Measurements from ENCODE around the gene ARHGAP44. TPM values are rescaled to one million over a fixed set of nuclear protein-coding genes. Genes with fewer than 3 reads are reported as not detected.

ARHGAP44 gene
- total RNA-seq, 2 donors from 2014 or later: not detected

DNA sequence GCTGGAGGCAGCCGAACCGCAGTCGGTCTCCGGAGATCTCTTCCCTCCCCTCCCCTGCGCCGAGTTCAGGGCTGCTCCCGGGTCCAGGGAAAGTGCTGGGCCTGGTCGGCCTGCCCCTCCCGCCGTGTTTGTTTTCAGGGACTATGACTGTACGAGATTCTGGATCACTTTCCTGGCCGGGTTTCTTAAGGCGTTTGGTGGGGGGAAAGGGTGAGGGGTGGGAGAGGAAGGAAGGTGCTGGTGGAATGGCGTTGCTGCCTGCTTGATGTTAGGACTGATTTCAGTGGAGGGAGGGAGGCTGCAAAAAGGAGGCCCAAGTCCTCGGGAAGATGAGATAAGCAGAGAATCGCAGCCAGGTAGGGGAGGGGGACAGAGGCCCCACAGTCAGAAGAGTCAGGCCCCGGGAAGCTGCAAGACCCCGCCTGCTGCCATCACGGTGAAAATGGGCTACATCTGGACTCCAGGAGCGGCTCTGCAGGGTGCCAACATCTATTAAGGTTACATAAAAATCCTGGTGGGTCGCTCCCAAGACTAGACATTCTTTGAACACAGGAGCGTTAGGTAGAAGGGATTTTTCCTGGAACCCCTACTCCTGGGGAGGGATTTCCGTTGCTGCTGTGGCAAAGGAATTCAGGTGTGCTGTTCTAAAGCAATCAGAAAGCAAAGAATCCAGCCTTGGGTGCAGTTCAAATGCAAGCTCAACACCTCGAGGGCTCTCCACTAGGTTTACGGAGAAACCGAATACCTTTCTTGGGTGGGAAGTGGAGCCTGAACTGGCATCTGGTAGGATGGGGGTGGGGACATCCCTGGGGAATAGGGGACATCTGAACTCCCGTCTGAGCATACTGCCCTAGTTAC, 1.2 kb downstream of the ARHGAP44 start:
- ATAC-seq: no peak
- peak overlapping the region; percentile 84 for H3K4me3 Mint-ChIP-seq
- no peaks in the 10 kb centered on the region for H3K9me3 ChIP-seq (ENCODE audit: control insufficient read depth, low read length, poor library complexity, severe bottlenecking)
- peaks cover 6% of the 10 kb centered on the region for H3K4me1 Mint-ChIP-seq
- H3K36me3 Mint-ChIP-seq (ENCODE audit: low read depth): peaks cover 2% of the 10 kb centered on the region
- no peak overlapping the region for H3K27ac Mint-ChIP-seq
- H3K27me3 Mint-ChIP-seq: peaks cover 49% of the 10 kb centered on the region
- DNase-seq: no peak

DNA sequence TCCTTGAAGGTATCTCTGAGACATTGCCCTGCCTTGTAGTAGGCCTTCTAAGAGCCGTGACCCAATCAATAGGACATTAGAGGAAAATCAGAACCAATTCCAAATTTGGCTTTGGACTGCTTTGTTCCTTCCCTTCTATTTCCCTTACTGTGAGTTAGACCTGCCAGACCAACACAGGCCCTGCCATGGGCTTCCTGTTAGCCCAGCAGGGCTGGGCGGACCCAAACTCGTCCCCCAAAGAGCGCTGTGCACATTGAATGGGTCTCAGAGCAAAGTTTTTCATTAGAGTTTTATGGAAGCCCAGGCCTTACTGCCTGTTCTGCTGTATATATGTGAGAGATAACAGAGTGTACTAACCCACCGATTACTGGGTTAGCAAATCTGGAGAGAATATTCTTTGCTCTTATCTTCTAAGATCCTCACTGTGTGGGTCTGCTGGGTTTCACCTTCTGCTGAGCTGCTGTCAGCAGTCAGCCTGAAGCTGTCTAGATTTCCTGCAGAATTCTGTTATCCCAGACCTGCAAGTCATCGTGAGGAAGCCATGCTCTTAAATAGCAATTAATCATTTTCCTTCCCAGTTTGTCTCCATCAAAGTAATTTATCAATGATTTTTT, 5.7 kb downstream of the ARHGAP44 start:
- Mint-ChIP-seq H3K4me3 (no peak overlapping the region), H3K36me3 (ENCODE audit: low read depth) (peaks cover under 1% of the 10 kb centered on the region), H3K27ac (no peak overlapping the region), H3K27me3 (peaks cover 32% of the 10 kb centered on the region), H3K4me1 (peaks cover 5% of the 10 kb centered on the region)
- ATAC-seq (no peak), DNase-seq (no peak)
- no peaks in the 10 kb centered on the region for H3K9me3 ChIP-seq (ENCODE audit: control insufficient read depth, low read length, poor library complexity, severe bottlenecking)

DNA sequence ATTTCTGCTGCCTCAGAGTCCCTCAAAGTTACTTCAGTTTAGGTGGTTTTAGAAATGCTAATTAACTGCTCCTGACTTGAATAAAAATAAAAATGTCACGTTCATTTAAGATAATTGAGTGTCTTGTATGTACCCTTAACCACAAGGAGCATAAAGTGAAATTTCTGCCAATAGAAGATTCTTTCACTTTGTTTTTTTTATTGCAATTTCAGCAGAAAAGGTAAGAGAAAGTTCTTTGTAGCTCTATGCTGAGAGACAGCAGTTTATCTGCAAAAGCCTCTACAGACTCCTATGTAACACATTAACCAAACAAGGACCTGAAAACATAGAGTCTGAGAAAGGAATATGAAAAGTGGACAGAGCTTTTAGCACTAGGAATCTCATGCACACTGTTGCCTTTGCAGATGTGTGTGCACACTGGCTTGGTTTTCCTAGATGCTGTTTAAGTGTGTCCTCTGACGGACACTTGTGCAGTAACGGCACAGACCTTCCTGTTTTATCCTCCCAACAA, 11.6 kb downstream of the ARHGAP44 start:
- no peak for ATAC-seq
- Mint-ChIP-seq H3K27ac (no peak overlapping the region), H3K4me3 (no peak overlapping the region), H3K36me3 (ENCODE audit: low read depth) (no peaks in the 10 kb centered on the region), H3K27me3 (no peaks in the 10 kb centered on the region), H3K4me1 (no peaks in the 10 kb centered on the region)
- H3K9me3 ChIP-seq (ENCODE audit: control insufficient read depth, low read length, poor library complexity, severe bottlenecking): no peaks in the 10 kb centered on the region
- no peak for DNase-seq

DNA sequence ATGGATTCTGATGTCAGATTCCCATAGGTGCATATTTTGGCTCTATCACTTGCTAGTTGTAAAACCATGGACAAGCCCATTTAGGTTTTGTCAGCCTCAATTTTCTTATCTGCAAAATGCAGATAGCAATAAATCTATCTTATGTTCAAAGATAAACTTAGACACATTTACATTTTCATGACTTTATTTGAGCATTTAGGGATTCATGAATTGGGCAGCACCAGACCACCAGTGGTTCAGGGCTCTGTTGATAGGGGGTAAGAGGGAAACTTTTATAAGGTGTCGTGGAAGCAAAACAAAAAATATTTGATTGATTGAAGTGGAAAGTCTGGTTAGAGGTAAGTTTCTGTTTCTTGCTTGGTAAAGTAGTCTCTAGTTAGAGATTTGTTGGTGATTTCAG, 17.3 kb downstream of the ARHGAP44 start:
- Mint-ChIP-seq H3K4me3 (no peak overlapping the region), H3K27ac (no peak overlapping the region), H3K36me3 (ENCODE audit: low read depth) (no peaks in the 10 kb centered on the region), H3K27me3 (no peaks in the 10 kb centered on the region), H3K4me1 (no peaks in the 10 kb centered on the region)
- DNase-seq: no peak
- ATAC-seq: no peak
- peaks cover 3% of the 10 kb centered on the region for H3K9me3 ChIP-seq (ENCODE audit: control insufficient read depth, low read length, poor library complexity, severe bottlenecking)

DNA sequence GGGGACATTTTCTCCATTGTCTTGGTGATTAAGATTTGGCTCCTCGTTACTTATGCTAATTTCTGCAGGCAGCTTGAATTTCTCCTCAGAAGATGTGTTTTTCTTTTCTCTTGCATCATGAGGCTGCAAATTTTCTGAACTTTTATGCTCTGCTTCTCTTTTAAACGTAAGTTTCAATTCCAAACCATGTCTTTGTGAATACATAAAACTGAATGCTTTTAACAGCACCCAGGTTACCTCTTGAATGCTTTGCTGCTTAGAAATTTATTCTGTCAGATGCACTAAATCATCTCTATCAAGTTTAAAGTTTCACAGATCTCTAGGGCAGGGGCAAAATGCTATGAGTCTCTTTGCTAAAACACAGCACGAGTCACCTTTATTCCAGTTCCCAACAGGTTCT, 19.4 kb downstream of the ARHGAP44 start:
- Mint-ChIP-seq H3K27ac (no peak overlapping the region), H3K4me1 (no peaks in the 10 kb centered on the region), H3K27me3 (no peaks in the 10 kb centered on the region), H3K4me3 (no peak overlapping the region), H3K36me3 (ENCODE audit: low read depth) (no peaks in the 10 kb centered on the region)
- DNase-seq: no peak
- peaks cover 3% of the 10 kb centered on the region for H3K9me3 ChIP-seq (ENCODE audit: control insufficient read depth, low read length, poor library complexity, severe bottlenecking)
- no peak for ATAC-seq

DNA sequence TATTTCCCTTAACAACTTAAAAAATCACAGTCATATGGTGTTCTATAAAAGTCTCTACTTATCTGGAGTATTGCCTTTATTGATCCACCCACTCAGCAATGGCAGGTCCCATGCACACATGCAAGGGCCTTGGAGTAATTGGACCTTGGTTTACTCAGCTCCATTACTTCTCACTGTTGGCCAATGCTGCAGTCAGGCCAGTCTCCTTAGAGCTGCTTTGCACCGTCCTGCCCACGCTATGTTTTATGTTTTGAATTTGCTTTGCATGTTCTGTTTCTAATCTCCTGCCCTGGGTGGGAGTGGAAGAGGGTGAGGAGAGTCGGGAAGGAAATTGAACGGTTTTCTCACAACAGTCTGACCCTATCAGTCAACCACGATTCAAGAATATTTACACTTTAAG, 23.6 kb downstream of the ARHGAP44 start:
- no peak overlapping the region for H3K27ac Mint-ChIP-seq
- ATAC-seq: no peak
- H3K4me1 Mint-ChIP-seq: no peaks in the 10 kb centered on the region
- DNase-seq: no peak
- H3K36me3 Mint-ChIP-seq (ENCODE audit: low read depth): no peaks in the 10 kb centered on the region
- H3K9me3 ChIP-seq (ENCODE audit: control insufficient read depth, low read length, poor library complexity, severe bottlenecking): peaks cover 3% of the 10 kb centered on the region
- H3K4me3 Mint-ChIP-seq: no peak overlapping the region
- no peaks in the 10 kb centered on the region for H3K27me3 Mint-ChIP-seq

DNA sequence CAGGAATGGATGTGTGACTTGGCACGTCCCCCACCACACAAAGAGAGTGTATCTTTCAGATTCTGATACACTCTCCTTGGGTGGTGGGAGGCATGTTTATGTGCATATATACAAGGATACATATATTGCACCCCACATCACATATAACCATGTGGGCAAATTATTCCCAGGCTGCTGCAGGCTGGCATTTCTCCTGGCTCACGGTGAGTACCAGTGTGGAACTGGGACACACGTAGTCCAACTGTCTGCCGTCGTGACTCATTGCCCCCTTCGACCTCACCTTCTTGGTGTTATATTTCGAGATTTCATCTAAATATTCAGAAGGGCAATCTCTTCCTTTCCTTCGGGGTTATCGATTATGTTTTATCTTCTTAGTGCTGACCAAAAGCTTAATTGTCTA, 24.4 kb downstream of the ARHGAP44 start:
- no peak for ATAC-seq
- Mint-ChIP-seq H3K4me3 (no peak overlapping the region), H3K27ac (no peak overlapping the region), H3K36me3 (ENCODE audit: low read depth) (no peaks in the 10 kb centered on the region), H3K27me3 (no peaks in the 10 kb centered on the region), H3K4me1 (no peaks in the 10 kb centered on the region)
- no peak for DNase-seq
- H3K9me3 ChIP-seq (ENCODE audit: control insufficient read depth, low read length, poor library complexity, severe bottlenecking): peaks cover 3% of the 10 kb centered on the region

DNA sequence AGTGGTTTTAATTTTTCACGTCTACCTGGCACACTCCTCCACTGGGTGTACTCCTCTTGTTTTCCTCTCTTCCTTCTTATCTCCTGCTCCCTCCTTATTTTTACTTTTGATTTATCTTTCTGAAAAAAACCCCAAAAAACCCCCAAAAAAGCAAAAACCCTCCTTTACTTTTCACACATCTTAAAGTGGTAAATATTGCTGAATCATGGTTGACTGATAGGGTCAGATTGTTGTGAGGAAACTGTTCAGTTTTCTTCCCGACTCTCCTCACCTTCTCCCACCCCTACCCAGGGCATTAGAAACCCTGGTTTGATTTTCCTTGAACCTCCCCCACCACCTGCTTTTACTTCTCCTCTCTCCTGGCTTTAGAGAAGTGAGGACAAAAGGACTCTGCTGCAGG, 25.4 kb downstream of the ARHGAP44 start:
- H3K27ac Mint-ChIP-seq: no peak overlapping the region
- H3K4me3 Mint-ChIP-seq: no peak overlapping the region
- no peak for ATAC-seq
- no peak for DNase-seq
- no peaks in the 10 kb centered on the region for H3K27me3 Mint-ChIP-seq
- H3K9me3 ChIP-seq (ENCODE audit: control insufficient read depth, low read length, poor library complexity, severe bottlenecking): no peaks in the 10 kb centered on the region
- H3K36me3 Mint-ChIP-seq (ENCODE audit: low read depth): no peaks in the 10 kb centered on the region
- no peaks in the 10 kb centered on the region for H3K4me1 Mint-ChIP-seq

DNA sequence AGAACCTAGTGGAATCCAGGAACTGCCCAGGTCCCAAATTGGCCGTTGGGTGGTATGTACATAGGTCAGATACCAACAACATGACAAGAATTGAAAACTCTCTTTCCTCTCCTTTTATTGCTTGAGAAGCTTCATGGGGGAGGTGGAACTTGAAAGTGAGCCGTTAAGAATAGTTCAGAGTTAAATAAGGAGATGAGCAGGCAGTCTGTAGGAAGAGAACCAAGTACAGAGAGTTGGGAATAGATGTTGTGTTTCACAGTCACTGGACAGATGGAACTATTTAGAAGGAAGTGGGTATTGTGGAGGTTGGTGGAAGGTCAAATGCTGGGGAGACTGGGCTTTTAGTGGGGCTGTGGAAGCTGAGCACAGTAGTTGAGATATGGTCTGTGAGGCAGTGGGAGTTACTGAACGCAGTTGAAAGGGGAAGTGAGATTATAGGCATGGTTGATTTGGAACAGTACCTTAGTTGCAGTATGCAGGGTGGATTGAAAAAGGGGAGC, 26.4 kb downstream of the ARHGAP44 start:
- no peaks in the 10 kb centered on the region for H3K27me3 Mint-ChIP-seq
- no peaks in the 10 kb centered on the region for H3K9me3 ChIP-seq (ENCODE audit: control insufficient read depth, low read length, poor library complexity, severe bottlenecking)
- no peak overlapping the region for H3K27ac Mint-ChIP-seq
- no peak for ATAC-seq
- no peak for DNase-seq
- no peaks in the 10 kb centered on the region for H3K4me1 Mint-ChIP-seq
- H3K4me3 Mint-ChIP-seq: no peak overlapping the region
- no peaks in the 10 kb centered on the region for H3K36me3 Mint-ChIP-seq (ENCODE audit: low read depth)

DNA sequence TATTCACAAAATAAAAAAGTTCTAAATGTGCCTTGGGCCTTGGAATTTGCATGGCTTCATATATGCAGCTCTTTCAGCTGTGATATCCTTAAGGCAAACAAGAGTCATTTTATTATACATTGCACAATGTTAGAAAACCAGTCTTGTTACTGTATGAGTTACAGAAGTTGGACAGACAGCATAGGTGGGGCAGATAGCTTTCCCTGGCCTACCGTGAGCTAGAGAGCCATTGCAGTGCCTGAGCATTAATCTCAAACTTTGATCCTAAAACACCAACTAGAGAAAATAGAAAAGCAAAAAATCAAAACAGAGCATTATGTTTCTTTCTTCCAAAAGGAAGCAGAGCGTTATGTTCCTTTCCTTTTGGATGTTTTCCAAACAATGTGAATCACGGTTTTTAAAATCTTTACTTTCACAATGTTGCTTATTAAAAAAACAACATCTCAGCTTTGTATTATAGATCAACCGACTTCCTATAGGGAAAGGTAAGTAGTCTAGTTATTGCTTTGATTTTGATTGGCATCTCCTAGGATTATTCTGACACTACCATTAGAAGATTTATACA, 32.2 kb downstream of the ARHGAP44 start:
- no peaks in the 10 kb centered on the region for H3K36me3 Mint-ChIP-seq (ENCODE audit: low read depth)
- ATAC-seq (no peak), DNase-seq (no peak)
- H3K9me3 ChIP-seq (ENCODE audit: control insufficient read depth, low read length, poor library complexity, severe bottlenecking): no peaks in the 10 kb centered on the region
- no peak overlapping the region for H3K4me3 Mint-ChIP-seq
- H3K27ac Mint-ChIP-seq: no peak overlapping the region
- no peaks in the 10 kb centered on the region for H3K4me1 Mint-ChIP-seq
- H3K27me3 Mint-ChIP-seq: no peaks in the 10 kb centered on the region

DNA sequence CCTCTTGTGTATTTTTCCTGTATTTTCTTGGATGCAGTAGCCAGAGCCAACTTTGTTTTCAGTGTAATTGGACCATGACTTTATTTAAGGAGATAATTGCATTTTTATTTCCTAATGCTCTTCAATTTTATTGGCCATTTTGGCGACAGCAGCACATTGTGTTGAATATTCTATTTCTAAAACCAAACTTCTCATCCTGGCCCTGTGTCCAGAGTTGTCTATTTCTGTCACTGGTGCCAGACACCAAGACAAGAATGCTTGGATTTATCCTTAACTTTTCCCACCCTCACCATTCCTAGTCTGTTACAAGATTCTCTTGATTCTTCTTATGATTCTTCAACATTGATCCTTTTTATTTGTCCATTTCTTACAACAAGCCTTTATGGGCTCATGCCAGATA, 37.1 kb downstream of the ARHGAP44 start:
- DNase-seq: no peak
- H3K36me3 Mint-ChIP-seq (ENCODE audit: low read depth): no peaks in the 10 kb centered on the region
- no peaks in the 10 kb centered on the region for H3K9me3 ChIP-seq (ENCODE audit: control insufficient read depth, low read length, poor library complexity, severe bottlenecking)
- H3K4me3 Mint-ChIP-seq: no peak overlapping the region
- ATAC-seq: no peak
- no peaks in the 10 kb centered on the region for H3K4me1 Mint-ChIP-seq
- no peaks in the 10 kb centered on the region for H3K27me3 Mint-ChIP-seq
- H3K27ac Mint-ChIP-seq: no peak overlapping the region

DNA sequence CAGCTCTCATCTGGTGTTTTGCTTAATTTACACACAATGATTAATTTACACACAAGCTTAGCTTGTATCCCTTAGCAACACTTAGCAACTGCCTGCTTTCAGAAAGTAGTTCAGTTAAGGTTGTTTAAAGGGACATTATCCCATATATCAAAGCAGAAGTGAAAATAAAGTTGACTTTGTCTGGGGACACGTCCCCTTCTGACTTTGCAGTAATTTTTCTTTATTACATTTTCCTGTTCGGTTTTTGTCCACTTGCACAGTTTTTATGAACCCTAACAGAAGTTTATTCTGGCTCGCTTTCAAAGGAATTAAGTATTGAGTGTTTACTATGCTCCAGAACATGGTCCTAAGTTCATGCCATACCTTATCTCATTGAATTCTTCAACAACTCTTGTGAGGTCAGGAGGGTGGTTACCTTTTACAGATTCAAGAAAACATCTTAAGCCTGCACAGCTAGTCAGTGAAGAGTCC, 41.5 kb downstream of the ARHGAP44 start:
- no peak overlapping the region for H3K4me3 Mint-ChIP-seq

DNA sequence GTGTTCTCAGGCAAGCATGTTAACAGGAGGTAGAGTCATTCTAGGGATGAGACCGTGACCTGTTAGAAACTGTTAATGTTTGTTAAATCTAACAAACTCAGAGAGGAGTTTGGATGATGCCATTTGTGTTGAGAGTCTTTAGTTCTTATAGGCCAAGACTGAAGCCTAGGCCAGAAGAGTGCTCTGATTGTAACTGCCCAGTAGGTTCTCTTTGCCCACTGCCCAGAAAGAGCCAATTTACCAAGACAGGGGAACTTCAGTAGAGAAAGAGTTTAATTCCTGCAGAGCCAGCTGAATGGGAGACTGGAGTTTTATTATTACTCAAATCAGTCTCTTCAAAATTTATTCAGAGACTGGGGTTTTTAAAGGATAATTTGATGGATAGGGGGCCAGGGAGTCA, 42.5 kb downstream of the ARHGAP44 start:
- no peak for DNase-seq
- no peak overlapping the region for H3K4me3 Mint-ChIP-seq

More for the DNA sequence above, 41.5 kb downstream of the ARHGAP44 start:
- Mint-ChIP-seq H3K27ac (no peak overlapping the region), H3K4me1 (no peaks in the 10 kb centered on the region), H3K27me3 (no peaks in the 10 kb centered on the region), H3K36me3 (ENCODE audit: low read depth) (no peaks in the 10 kb centered on the region)
- DNase-seq (no peak), ATAC-seq (no peak)
- peaks cover 5% of the 10 kb centered on the region for H3K9me3 ChIP-seq (ENCODE audit: control insufficient read depth, low read length, poor library complexity, severe bottlenecking)

More for the DNA sequence above, 42.5 kb downstream of the ARHGAP44 start:
- H3K9me3 ChIP-seq (ENCODE audit: control insufficient read depth, low read length, poor library complexity, severe bottlenecking): peaks cover 5% of the 10 kb centered on the region
- ATAC-seq: no peak
- Mint-ChIP-seq H3K27ac (no peak overlapping the region), H3K36me3 (ENCODE audit: low read depth) (no peaks in the 10 kb centered on the region), H3K27me3 (no peaks in the 10 kb centered on the region), H3K4me1 (no peaks in the 10 kb centered on the region)
